Heart right ventricle (tissue), 16 donors: ENCODE measurements around the gene SLC2A11. TPM values are rescaled to one million over a fixed set of nuclear protein-coding genes. Genes with fewer than 3 reads are reported as not detected.

Experiments used
- ATAC-seq, 8 donors: fragments of 200-7000 bp; cut with Tn5 transposase; one replicate each; pipeline ENCODE4 v1.9.1; 2020; ENCODE audit warnings: mild to moderate bottlenecking in 8 of 8, moderate library complexity in 8 of 8, moderate number of reproducible peaks in 1 of 8
- DNase-seq, 2 donors: peaks; one replicate each; pipeline ENCODE4 v3.0.0-alpha.2; 2020
- H3K27ac ChIP-seq, 10 donors: fragments of 200-600 bp; sonication (generic) in 2 of 10; one replicate each; pipeline versions ENCODE4 v1.5.0 to v1.8.0; 2020 to 2022; ENCODE audit warnings: mild to moderate bottlenecking in 3 of 10
- H3K27me3 ChIP-seq, 7 donors: fragments of 200-600 bp; one replicate each; pipeline ENCODE4 v1.8.0; 2021 to 2022; ENCODE audit warnings: mild to moderate bottlenecking in 2 of 7
- H3K36me3 ChIP-seq, 9 donors: fragments of 200-600 bp; sonication (generic) in 1 of 9; one replicate each; pipeline versions ENCODE4 v1.5.0 to v1.8.0; 2020 to 2022; ENCODE audit warnings: mild to moderate bottlenecking in 2 of 9
- H3K4me1 ChIP-seq, 9 donors: fragments of 200-600 bp; sonication (generic) in 1 of 9; one replicate each; pipeline versions ENCODE4 v1.5.0 to v1.8.0; 2020 to 2022; ENCODE audit warnings: mild to moderate bottlenecking in 4 of 9
- H3K4me3 ChIP-seq, 10 donors: fragments of 200-600 bp; sonication (generic) in 2 of 10; one replicate each; pipeline versions ENCODE4 v1.5.0 to v1.8.0; 2020 to 2022; ENCODE audit warnings: mild to moderate bottlenecking in 7 of 10, moderate library complexity in 2 of 10
- H3K9me3 ChIP-seq, 11 donors: fragments of 200-600 bp in 10 of 11; sonication (generic) in 2 of 11; one replicate each; pipeline versions ENCODE4 v1.5.0 to v1.8.0; 2013 to 2022; ENCODE audit warnings: mild to moderate bottlenecking in 2 of 11, control low read depth in 1 of 11, moderate library complexity in 1 of 11
- CTCF ChIP-seq, 9 donors: fragments of 200-600 bp; sonication (generic) in 2 of 9; IDR thresholded peaks; one replicate each; pipeline versions ENCODE4 v1.5.0 to v1.8.0; 2021 to 2022; ENCODE audit warnings: antibody characterized with exemption in 9 of 9, mild to moderate bottlenecking in 5 of 9, moderate library complexity in 1 of 9
- whole genome bisulfite sequencing, 2 donors: extraction: QIAGEN DNeasy Blood & Tissue Kit; methylation state at CpG; one replicate each; pipeline ENCODE4 v1.1.7; 2013; ENCODE audit warnings: inconsistent platforms in 1 of 2; 5-methylcytosine and 5-hydroxymethylcytosine counted together
- intact Hi-C, 10 donors: fragments of 100-400 bp; cut with DNase I; formaldehyde crosslinking; loops; one replicate each; pipeline versions ENCODE4 v1.11.1 to v1.14.2; 2022
- long read RNA-seq, 3 donors: library from polyadenylated mRNA; unstranded; transcript quantifications; one replicate each; pipeline ENCODE4 v2.0.0, GENCODE V29; 2020 to 2021
- polyA plus RNA-seq, 2 donors: library from polyadenylated mRNA; stranded (reverse); fragments of 200-250 nt; gene quantifications; one replicate each; pipeline ENCODE4 v1.2.3, GENCODE V29; 2013
- total RNA-seq, 10 donors: library from RNA; stranded (reverse); fragmentation: NEBNext Ultra II Directional in 3 of 10; extraction: Animal tissue kit (Norgen Biotek cat#: 25700) in 3 of 10; gene quantifications; one replicate each; pipeline versions ENCODE4 v1.2.1 to v1.2.4, GENCODE V29; 2021 to 2023
- donor health status: Arrhythmogenic right ventricular cardiomyopathy.
- donor health status: ischemic (EF 13 %, LVEDD 7.1; RV severe dilation, severe dysfunction).
- donor health status: healthy with polysubstance abuse.
- donor health status: DM: no; HTN: yes; CAD: no.
- donor health status: DM: no; HTN: no; CAD: no.
- donor health status: ischemic (EF 25% LVEDD 6.9; RV normal size, moderate dysfunction).
- donor health status: ischemic (EF 25% LVEDD 5.7; RV mildly dilated, moderate dysfunction).
- donor health status: healthy.
- donor health status: DM: yes; HTN: yes; CAD: no.
- donor health status: Ischemic cardiomyopathy.
- donor health status: ischemic (EF 35%, LVEDD 5.7; RV mildly dilated, moderate dysfunction).
- donor health status: nonischemic (EF 11% LVEDD 7.7; RV severe dilation, severe dysfunction).
- donor health status: DM: yes; HTN: yes; CAD: no.
- donor health status: PGD.
- donor health status: ischemic (EF 29% LVEDD 5.4; RV normal size, mild dysfunction).
- donor health status: nonischemic (EF 23%, LVEDD 6.1; RV moderate dilation, normal function).

Gene SLC2A11
- total RNA-seq (10 to 100 TPM; 16.1 to 30.4 (median 21.2) TPM), polyA plus RNA-seq (10 to 100 TPM in 1 of 2 donors, 1 to 10 TPM in 1; 8.3 to 42.1 TPM)
- long read RNA-seq, donor 1, partial matches to known transcripts, result 8 of 22 reads
- long read RNA-seq, donor 1, other reads (novel, unspliced or antisense), result 12 of 22 reads
- long read RNA-seq, donor 2, partial matches to known transcripts, result 14 of 27 reads
- long read RNA-seq, donor 2, other reads (novel, unspliced or antisense), result 5 of 27 reads
- long read RNA-seq, donor 3, partial matches to known transcripts, result 13 of 30 reads
- long read RNA-seq, donor 3, other reads (novel, unspliced or antisense), result 12 of 30 reads

GRCh38 chr22:23857606-23858483, at the start of gene SLC2A11:
SLC2A11 (plus strand) TSS chr22:23857875; CDS start chr22:23858000, 125 bp downstream.
- Histone ChIP-seq H3K9me3 (no peaks in the 10 kb centered on the region), H3K4me3 (peak within 1 kb of the TSS; percentile 50 to 82 (median 70)), H3K36me3 (peaks cover 0 to 2% (median 0%) of the 10 kb centered on the region in 9 donors), H3K27me3 (no peaks in the 10 kb centered on the region), H3K27ac (peak within 1 kb of the TSS; percentile 82 to 97 (median 94)), H3K4me1 (peaks cover 0 to 27% (median 15%) of the 10 kb centered on the region in 9 donors)
- ATAC-seq (peak; percentile 93 to 98 (median 97)), DNase-seq (peak; percentile 96 to 98)
- peak in 4 of 9 donors; percentile 20 to 33 (median 30) for TF ChIP-seq CTCF (IDR thresholded peaks at IDR 0.05)
- intact Hi-C loops, result loop anchor here in 3 of 10 donors (5.0 to 10.0 kb wide), 4 partner anchors 34 to 331 kb away; partner anchors contain the start of gene MIF (in 1 of the 3)
- WGBS, 2 donors, result 0 to 1% methylated on average over 58 to 60 of the region's 60 CpGs

- Histone ChIP-seq H3K4me3 (no peak overlapping the region), H3K9me3 (no peaks in the 10 kb centered on the region), H3K4me1 (peaks cover 0 to 34% (median 9%) of the 10 kb centered on the region in 9 donors), H3K27me3 (no peaks in the 10 kb centered on the region), H3K36me3 (peaks cover 0 to 97% (median 18%) of the 10 kb centered on the region in 9 donors), H3K27ac (peak overlapping the region in 5 of 10 donors; percentile 23 to 57 (median 34))
- DNase-seq, result no peak
- 97 to 98% methylated on average over 4 of the region's 4 CpGs for WGBS, 2 donors
- no peak for TF ChIP-seq CTCF (IDR thresholded peaks at IDR 0.05)
- no peak for ATAC-seq
- intact Hi-C loops, result no loop called here
Measured at GRCh38 chr22:23812378-23812777, 45.3 kb upstream of the SLC2A11 start.

GRCh38 chr22:23815541-23816155, 42.0 kb upstream of the SLC2A11 start:
- DNase-seq, result no peak
- Histone ChIP-seq H3K27me3 (no peaks in the 10 kb centered on the region), H3K4me1 (peaks cover 0 to 34% (median 9%) of the 10 kb centered on the region in 9 donors), H3K36me3 (peaks cover 0 to 97% (median 35%) of the 10 kb centered on the region in 9 donors), H3K27ac (peak overlapping the region; percentile 64 to 87 (median 80)), H3K9me3 (no peaks in the 10 kb centered on the region), H3K4me3 (no peak overlapping the region)
- peak in 2 of 8 donors; percentile 9 to 27 for ATAC-seq
- intact Hi-C loops, result no loop called here
- TF ChIP-seq CTCF (IDR thresholded peaks at IDR 0.05), result no peak
- 68 to 73% methylated on average over 10 of the region's 10 CpGs for WGBS, 2 donors
